Right cardiac atrium (tissue), 5 donors: ENCODE data around the gene TSC22D1. TPM values are rescaled to one million over a fixed set of nuclear protein-coding genes. Genes with fewer than 3 reads are reported as not detected.
A peak's percentile ranks its signal among the peaks of the same experiment; 100 is the strongest.

Experiments used
- ATAC-seq, 2 donors: fragments of 200-7000 bp; cut with Tn5 transposase; one replicate each; pipeline versions ENCODE4 v1.8.0 to v1.9.1; 2020; ENCODE audit warnings: moderate library complexity in 2 of 2, mild to moderate bottlenecking in 1 of 2
- DNase-seq, 3 donors: peaks; one replicate each; pipeline ENCODE4 v3.0.0-alpha.2; 2020
- H3K27ac ChIP-seq: one replicate; pipeline ENCODE4 v1.5.1; 2013; ENCODE audit warnings: mild to moderate bottlenecking, low read length, control low read depth, moderate library complexity
- H3K27me3 ChIP-seq: one replicate; pipeline ENCODE4 v1.6.1; 2013; ENCODE audit not compliant: control insufficient read depth, insufficient read depth
- H3K4me1 ChIP-seq: one replicate; pipeline ENCODE4 v1.6.1; 2013; ENCODE audit warnings: low read length; ENCODE audit not compliant: control insufficient read depth, insufficient read depth
- H3K4me3 ChIP-seq: one replicate; pipeline ENCODE4 v1.5.1; 2013; ENCODE audit warnings: low read length, control low read depth
- H3K9me3 ChIP-seq: one replicate; pipeline ENCODE4 v1.6.1; 2013; ENCODE audit warnings: low read length; ENCODE audit not compliant: control insufficient read depth
- WGBS: extraction: QIAGEN DNeasy Blood & Tissue Kit; methylation state at CpG from one replicate; pipeline ENCODE4 v1.1.7; 2013; 5-methylcytosine and 5-hydroxymethylcytosine counted together
- intact Hi-C, 4 donors: fragments of 100-400 bp; cut with DNase I; formaldehyde crosslinking; loops; one replicate each; pipeline versions ENCODE4 v1.11.0 to v1.14.0; 2022 to 2023
- polyA plus RNA-seq: library from polyadenylated mRNA; stranded (reverse); fragments of 200-250 nt; gene quantifications from one replicate; pipeline ENCODE4 v1.2.3, GENCODE V29; 2013
- total RNA-seq, 4 donors: library from RNA; stranded (reverse); fragmentation: NEBNext Ultra II Directional; extraction: Animal tissue kit (Norgen Biotek cat#: 25700); gene quantifications; one replicate each; pipeline ENCODE4 v1.2.1, GENCODE V29; 2021
- donor health status: healthy with polysubstance abuse.
- donor health status: DM: no; HTN: yes; CAD: no.
- donor health status: DM: no; HTN: no; CAD: no.
- donor health status: DM: no; HTN: yes; CAD: no; lungs with severe emphysema.
- donor health status: DM: yes; HTN: yes; CAD: no.

The TSC22D1 gene
- total and polyA plus RNA-seq, 5 donors, result 90.8 to 163 (median 133) TPM

- DNase-seq, result no peak
- ATAC-seq, result no peak
- Histone ChIP-seq H3K4me1 (peaks cover 4% of the 10 kb centered on the region), H3K9me3 (no peaks in the 10 kb centered on the region), H3K27ac (no peak overlapping the region), H3K27me3 (no peaks in the 10 kb centered on the region), H3K4me3 (no peak overlapping the region)
- intact Hi-C loops, result no loop called here
- WGBS, result 80% methylated on average over 15 of the region's 15 CpGs
Observed at GRCh38 chr13:44404261-44405132, 171.6 kb downstream of the TSC22D1 start.

GRCh38 chr13:44403461-44404056, 172.6 kb downstream of the TSC22D1 start:
- H3K4me1 ChIP-seq, result peaks cover 4% of the 10 kb centered on the region
- DNase-seq (peak in 2 of 3 donors; percentile 35 to 64), ATAC-seq (peak; percentile 48 to 50)
- 60% methylated on average over 11 of the region's 11 CpGs for WGBS
- H3K27ac ChIP-seq, result no peak overlapping the region
- H3K9me3 ChIP-seq, result no peaks in the 10 kb centered on the region
- no peak overlapping the region for H3K4me3 ChIP-seq
- intact Hi-C loops, result no loop called here
- no peaks in the 10 kb centered on the region for H3K27me3 ChIP-seq

GRCh38 chr13:44402899-44403445, 173.2 kb downstream of the TSC22D1 start:
- Histone ChIP-seq H3K4me3 (no peak overlapping the region), H3K4me1 (peaks cover 4% of the 10 kb centered on the region), H3K27me3 (no peaks in the 10 kb centered on the region), H3K9me3 (no peaks in the 10 kb centered on the region), H3K27ac (no peak overlapping the region)
- WGBS, result 80% methylated on average over 13 of the region's 13 CpGs
- DNase-seq (no peak), ATAC-seq (no peak)
- intact Hi-C loops, result no loop called here

GRCh38 chr13:44401577-44401976, 174.6 kb downstream of the TSC22D1 start:
- no peak overlapping the region for H3K27ac ChIP-seq
- DNase-seq (no peak), ATAC-seq (no peak)
- no peak overlapping the region for H3K4me3 ChIP-seq
- 79% methylated on average over 2 of the region's 2 CpGs for WGBS
- no peaks in the 10 kb centered on the region for H3K9me3 ChIP-seq
- intact Hi-C loops, result no loop called here
- no peaks in the 10 kb centered on the region for H3K27me3 ChIP-seq
- H3K4me1 ChIP-seq, result peaks cover 8% of the 10 kb centered on the region

- ATAC-seq (no peak), DNase-seq (no peak)
- Histone ChIP-seq H3K27ac (no peak overlapping the region), H3K27me3 (no peaks in the 10 kb centered on the region), H3K4me1 (peaks cover 8% of the 10 kb centered on the region), H3K4me3 (no peak overlapping the region), H3K9me3 (no peaks in the 10 kb centered on the region)
- intact Hi-C loops, result no loop called here
Observed at GRCh38 chr13:44400736-44401135, 175.4 kb downstream of the TSC22D1 start.

- Histone ChIP-seq H3K4me1 (peaks cover 8% of the 10 kb centered on the region), H3K4me3 (no peak overlapping the region), H3K9me3 (no peaks in the 10 kb centered on the region), H3K27ac (no peak overlapping the region), H3K27me3 (no peaks in the 10 kb centered on the region)
- 93% methylated on average over 3 of the region's 3 CpGs for WGBS
- ATAC-seq (no peak), DNase-seq (no peak)
- intact Hi-C loops, result no loop called here
Observed at GRCh38 chr13:44399074-44399473, 177.1 kb downstream of the TSC22D1 start.

- H3K27ac ChIP-seq, result no peak overlapping the region
- H3K27me3 ChIP-seq, result no peaks in the 10 kb centered on the region
- peaks cover 7% of the 10 kb centered on the region for H3K4me1 ChIP-seq
- ATAC-seq (no peak), DNase-seq (no peak)
- no peak overlapping the region for H3K4me3 ChIP-seq
- intact Hi-C loops, result no loop called here
- 89% methylated on average over 3 of the region's 3 CpGs for WGBS
- no peaks in the 10 kb centered on the region for H3K9me3 ChIP-seq
Observed at GRCh38 chr13:44398606-44399005, 177.5 kb downstream of the TSC22D1 start.

GRCh38 chr13:44397766-44398223, 178.3 kb downstream of the TSC22D1 start:
- DNase-seq (no peak), ATAC-seq (no peak)
- WGBS, result 76% methylated on average over 3 of the region's 3 CpGs
- Histone ChIP-seq H3K4me1 (peaks cover 4% of the 10 kb centered on the region), H3K27me3 (no peaks in the 10 kb centered on the region), H3K27ac (no peak overlapping the region), H3K4me3 (no peak overlapping the region), H3K9me3 (no peaks in the 10 kb centered on the region)
- intact Hi-C loops, result no loop called here

GRCh38 chr13:44396701-44397580, 179.2 kb downstream of the TSC22D1 start:
- no peak overlapping the region for H3K4me3 ChIP-seq
- H3K4me1 ChIP-seq, result peaks cover 4% of the 10 kb centered on the region
- DNase-seq (peak; percentile 35 to 78 (median 72)), ATAC-seq (peak; percentile 75 to 76)
- intact Hi-C loops, result no loop called here
- H3K27ac ChIP-seq, result no peak overlapping the region
- no peaks in the 10 kb centered on the region for H3K27me3 ChIP-seq
- H3K9me3 ChIP-seq, result no peaks in the 10 kb centered on the region
- WGBS, result 42% methylated on average over 26 of the region's 26 CpGs

- WGBS, result 72% methylated on average over 8 of the region's 8 CpGs
- no peak overlapping the region for H3K4me3 ChIP-seq
- no peaks in the 10 kb centered on the region for H3K27me3 ChIP-seq
- peaks cover 4% of the 10 kb centered on the region for H3K4me1 ChIP-seq
- DNase-seq (no peak), ATAC-seq (no peak)
- H3K9me3 ChIP-seq, result no peaks in the 10 kb centered on the region
- no peak overlapping the region for H3K27ac ChIP-seq
- intact Hi-C loops, result no loop called here
Observed at GRCh38 chr13:44395976-44396694, 180.0 kb downstream of the TSC22D1 start.
